Stimulated activated CD4-positive, alpha-beta T cell treated with anti-CD3 and anti-CD28 coated beads, Interleukin-4, amount 100 ng/mL, for 1 hour (primary cell): ENCODE results near the gene TRIM29.

Experiments used
- DNase-seq: peaks from one replicate; pipeline ENCODE4 v3.0.0-alpha.2; 2020

TRIM29 gene

DNA sequence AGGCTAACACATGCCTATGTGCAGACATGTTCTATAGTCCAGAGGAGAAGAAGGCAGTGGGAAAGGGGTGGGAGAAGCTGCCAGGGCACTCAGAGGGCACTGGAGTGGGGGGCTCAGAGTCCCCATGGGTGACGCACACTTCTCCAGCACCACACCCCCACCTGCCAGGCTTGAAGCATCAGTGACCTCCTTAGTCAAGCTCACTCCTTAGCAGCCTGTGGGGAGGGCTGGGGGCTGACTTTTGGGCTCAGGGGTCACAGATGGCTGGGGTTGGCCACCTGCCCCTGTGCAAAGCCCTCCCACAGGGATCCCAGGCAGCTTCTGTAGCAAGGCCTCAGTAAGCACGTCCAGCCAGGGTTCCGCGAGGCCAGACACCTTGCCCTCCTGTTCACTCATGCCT, 18.8 kb downstream of the TRIM29 start:
- DNase-seq, result no peak

DNA sequence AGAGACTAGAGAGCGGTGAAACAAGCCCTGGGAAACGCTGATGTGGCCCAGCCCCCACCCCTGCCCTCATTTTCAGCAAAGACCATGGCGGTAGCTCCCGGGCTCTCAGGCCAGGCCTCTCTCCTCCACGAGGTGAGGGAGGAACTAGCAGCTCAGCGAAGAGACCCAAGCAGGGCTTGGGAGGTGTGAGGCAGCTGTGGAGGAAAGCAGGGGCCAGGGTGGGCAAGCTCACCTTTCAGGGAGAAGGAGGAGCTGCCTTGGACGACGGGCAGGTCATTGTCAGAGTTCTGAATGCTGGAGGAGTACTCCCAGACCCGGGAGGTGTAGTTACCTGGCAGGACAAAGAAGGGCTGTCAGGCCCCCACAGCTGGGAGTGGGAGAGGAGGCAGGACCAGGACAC, 19.9 kb downstream of the TRIM29 start:
- DNase-seq, result no peak

- no peak for DNase-seq
These were observed 20.9 kb downstream of the TRIM29 start for GRCh38 chr11:120116966-120117365.

GRCh38 chr11:120115272-120116000, 22.5 kb downstream of the TRIM29 start:
- no peak for DNase-seq

DNA sequence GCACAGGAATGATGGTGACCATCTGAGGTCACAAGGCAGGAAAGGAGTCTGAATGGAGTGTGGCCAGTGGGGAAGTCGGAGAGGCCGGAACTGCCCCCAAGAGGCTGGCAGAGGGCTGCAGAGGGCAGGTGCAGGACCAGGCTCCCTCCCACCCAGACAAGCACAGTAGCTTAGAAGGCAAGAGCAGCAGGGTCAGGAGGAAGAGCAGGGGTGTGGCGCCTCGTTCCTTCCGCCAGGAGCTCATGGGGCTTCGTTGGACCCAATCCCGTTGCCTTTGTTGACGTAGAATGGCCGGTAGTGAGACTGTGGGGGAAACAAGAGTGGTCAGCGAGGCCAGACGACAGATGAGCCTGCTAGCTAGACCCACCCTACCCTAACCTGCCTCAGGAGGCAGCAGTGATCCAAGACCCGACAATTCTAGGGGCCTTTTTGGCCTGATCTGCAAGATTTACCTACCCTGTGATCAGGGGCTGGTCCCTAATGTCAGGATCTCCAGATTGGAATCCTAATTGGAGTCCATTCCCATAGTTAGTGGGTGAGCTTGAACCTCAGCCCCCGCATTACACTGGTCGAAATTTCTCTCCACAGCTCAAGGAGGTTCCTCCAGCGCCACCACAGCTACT, 25.6 kb downstream of the TRIM29 start:
- no peak for DNase-seq

DNA sequence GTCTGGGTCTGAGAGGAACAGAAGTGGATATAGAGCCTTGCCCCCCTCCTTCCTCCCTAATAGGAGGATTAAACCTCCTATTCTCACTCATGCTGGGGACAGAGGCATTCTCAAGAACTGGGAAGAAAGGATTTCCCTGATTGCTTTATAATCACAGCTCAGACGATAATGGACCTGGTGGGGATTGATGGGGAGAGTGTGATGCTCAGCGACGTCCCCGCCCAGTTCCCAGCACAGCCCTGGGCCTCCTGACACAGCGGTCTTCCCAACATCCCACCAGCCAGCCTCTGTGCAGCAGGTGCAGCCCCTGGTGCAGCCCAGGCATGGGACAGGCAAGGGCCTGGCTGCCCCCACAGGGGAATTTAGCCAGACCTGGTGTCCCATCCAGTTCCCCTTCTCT, 28.4 kb downstream of the TRIM29 start:
- DNase-seq, result no peak

GRCh38 chr11:120108785-120109168, 29.1 kb downstream of the TRIM29 start:
- DNase-seq, result no peak

DNA sequence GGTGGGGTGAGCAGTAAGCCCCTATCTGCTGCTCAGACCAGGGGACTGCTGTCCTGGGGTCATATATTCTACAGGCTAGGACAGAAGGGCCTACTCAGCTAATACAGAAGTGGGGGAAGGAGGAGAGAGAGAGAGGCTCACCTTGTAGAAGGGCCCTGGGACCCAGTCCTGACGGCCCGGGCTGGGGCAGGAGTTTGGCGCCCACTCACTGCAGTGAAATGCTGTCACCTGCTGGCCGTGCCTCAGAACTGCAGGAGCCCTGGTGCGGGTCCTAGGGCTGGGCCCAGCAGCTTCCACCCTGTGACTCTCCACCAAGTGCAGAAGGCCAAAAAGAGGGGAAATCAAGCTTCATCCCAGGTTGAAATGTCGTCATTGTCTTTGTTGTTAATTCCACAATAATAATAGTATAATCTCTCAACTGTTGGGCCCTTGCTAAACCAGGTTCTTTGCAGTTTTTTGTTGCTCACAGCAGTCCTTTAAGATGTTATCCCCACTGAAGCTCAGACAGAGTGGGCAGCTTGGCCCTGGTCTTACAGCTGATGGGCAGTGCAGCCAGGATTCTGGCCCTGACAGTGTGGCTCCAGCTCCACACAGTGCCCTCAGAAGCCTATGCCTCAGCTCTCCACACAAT, 29.6 kb downstream of the TRIM29 start:
- peak; percentile 65 for DNase-seq

DNA sequence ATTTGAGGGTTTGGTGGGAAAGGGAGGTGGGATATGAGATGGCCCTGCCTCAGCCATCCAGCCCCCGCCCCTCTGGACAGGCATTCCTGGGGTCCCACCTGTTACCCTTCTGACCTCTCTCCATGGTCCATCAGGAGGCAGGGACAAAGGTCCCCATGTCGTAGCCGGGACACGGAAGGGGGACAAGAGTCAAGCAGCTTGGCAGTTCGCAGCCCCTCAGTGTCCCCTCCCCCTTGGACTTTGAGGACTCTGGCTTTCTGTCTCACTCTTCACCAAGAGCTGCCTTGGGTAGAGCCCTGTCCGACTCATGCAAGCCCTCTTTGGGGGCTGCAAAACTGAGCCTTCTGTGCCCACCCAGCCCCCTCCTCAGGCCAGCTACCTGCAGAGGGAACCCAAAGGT, 30.2 kb downstream of the TRIM29 start:
- DNase-seq, result no peak

GRCh38 chr11:120106354-120107150, 31.4 kb downstream of the TRIM29 start:
- no peak for DNase-seq

- no peak for DNase-seq
These were observed 32.3 kb downstream of the TRIM29 start for GRCh38 chr11:120105576-120105975.

DNA sequence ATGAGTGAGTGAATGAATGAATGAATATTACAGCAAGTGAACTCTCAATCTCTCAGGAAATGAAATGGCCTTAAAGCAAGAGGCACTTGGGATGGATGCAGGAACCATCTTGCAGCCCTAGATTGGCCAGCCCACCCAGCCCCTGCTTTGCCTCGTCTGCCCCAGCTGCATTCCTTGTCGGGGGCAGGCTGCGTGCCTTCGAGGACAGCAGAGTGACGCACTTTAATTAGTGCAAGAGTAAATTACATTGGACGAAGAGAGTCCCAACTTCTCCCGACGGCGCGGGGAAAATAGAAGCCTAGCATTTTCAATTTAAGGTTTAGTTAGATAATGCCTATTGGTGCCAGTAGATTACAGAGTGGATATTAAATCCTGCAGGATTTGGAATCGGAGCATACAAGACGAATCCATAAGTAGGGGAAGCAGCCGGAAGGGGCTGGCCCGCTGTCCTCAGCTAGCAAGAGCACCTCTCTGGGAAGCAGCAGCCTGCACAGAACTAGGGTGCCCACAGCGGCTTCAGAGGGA, 33.8 kb downstream of the TRIM29 start:
- DNase-seq, result no peak

GRCh38 chr11:120102864-120103122, 35.1 kb downstream of the TRIM29 start:
- no peak for DNase-seq

- no peak for DNase-seq
These were observed 35.7 kb downstream of the TRIM29 start for GRCh38 chr11:120102050-120102863.

DNA sequence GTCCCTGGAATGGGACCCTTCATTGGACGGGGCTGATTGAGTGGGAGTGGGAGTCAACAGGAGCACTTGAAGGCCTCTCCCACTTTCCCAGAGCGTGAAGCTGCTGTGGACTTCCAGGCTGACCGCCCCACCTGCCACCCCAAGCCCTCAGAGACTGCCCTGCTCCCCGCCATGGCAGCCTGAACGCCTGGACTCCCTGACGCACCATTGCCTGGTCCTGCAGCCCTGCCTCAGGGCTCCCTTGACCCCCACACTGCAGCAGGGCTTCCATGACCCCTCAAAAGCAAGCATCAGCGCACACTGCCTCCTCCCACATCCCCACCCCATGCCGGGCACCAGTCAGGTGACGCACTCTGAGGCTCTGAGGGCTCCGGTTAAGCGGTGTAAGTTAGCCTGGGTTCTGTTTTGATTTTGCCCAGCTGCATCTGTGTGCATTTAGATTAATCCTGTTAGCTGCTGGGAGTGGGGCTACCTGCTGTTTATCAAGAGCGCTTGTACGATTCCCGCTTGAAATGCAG, 39.4 kb downstream of the TRIM29 start:
- no peak for DNase-seq

DNA sequence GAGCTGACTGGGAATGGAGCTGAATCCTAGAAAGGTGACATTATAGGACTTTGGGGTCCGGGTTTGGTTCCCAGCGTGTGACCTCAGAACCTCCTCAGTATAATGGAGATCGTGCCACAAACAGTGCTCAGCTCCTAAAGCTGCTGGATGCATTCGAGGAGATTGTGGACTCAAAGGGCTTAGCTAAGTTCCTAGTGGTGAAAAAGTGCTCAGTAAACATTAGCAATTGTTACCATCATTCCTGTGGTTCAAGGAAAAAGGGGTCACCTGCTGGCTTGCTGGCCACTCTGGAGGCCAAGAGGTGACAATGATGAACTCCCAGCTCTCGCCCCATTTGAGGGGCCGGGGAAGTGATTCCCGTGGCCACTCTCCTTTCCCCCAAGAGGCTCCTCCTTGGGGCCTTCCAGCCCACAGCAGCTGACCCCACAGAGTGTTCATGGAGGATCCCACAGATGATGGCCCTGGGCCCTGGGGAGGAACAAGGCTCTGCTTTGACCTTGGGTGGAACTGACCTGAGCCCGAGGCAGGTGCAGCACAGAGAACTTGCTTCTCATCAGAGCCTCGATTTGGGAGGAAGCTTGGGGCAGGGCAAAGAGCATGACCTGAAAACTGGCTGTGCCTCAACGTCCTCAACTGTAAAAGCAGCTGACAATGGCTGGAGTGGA, 40.1 kb downstream of the TRIM29 start:
- no peak for DNase-seq

DNA sequence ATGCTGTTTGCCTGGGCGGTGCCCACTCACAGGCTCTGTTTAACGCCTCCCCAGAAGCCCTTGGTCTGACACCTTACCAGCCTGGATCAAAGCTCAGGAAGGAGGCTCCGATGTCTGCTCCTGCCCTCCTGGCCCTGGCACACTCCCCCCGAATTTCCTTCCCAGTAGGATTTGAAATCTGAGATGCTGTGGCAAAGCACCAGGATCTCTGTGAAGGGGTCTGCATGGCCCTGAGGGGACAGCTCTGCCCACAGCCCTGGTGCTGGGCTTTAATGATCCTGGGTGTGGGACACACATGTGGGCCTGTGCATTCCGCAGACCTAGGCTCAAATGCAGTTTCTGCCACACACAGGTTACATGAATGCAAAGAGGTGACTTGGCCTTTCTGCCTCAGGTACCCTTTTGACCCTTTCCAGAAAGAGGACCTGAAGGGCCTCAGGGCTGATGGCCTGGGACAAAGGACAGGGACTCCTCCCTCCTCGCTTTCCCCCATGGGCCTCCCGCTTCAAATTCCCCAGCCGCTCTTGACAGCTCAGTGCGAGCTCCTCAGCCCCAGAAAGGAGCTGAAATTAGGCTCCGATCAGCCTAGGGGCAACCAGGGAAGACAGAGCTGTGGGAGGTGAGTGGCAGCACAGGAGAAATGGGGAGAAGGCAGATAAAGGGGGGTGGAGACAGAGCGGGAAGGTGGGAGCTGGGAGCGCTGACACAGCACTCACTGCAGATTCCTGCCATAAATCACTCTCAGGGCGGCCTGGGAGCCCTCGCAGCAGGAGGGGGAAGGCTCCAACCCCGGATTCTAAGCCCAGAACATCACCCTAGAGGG, 41.3 kb downstream of the TRIM29 start:
- DNase-seq, result no peak

DNA sequence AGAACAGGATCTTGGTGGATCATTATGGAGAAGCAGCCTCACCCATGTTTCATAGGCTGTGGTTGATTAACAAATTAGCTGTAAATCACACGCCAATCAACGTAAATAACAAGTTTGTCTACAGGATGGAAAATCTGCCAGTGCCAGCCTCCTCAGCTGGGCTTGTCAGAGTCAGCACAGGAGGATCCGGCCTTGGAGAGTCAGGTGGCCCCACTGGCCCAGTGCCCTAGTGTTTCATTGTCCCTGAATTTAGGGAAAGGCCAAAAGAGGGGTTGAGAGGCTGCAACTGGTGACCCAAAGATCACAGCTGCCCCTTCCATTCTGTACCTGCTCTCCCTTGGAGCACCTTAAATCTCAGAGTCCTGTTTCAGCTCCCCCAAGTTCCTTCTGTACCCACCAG, 42.4 kb downstream of the TRIM29 start:
- DNase-seq, result no peak

GRCh38 chr11:120091701-120092100, 46.2 kb downstream of the TRIM29 start:
- no peak for DNase-seq

DNA sequence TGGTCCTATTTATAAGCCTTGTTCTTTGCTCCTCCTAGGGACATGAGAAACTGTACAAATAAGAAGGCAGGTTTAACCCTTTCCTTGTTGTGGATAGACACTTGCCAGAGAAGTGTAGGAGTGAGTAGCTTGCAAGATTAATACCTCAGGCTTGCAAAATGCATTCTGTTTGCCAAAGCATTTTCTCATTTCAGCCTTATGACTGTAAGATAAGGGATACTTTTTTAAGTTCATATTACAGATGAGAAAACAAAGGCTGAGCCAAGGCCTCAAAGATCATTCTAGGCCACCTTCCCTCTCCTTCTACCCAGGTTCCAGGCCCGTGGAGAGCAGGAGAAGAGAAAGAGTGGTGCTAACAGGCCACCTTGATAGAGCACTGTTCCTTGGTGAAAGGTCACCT, 46.8 kb downstream of the TRIM29 start:
- no peak for DNase-seq

DNA sequence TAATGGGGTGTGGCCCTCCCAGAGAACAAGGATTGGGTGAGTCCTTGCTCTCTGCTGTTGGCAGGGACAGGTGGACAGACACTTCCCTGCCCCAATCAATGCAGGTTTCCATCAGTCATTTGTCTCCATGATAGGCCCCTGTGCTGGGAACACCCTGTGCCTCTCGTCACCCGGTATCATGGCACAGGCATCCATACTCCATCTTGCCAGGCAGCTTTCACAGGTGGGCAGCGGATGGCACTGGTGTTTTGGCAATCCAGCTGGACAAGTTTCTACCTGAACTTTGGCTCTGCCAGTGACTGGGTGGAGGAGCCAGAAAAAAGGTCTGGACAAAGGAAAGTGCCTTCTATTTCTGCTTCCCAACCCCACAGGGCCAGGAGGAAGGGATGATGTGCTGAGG, 47.5 kb downstream of the TRIM29 start:
- no peak for DNase-seq
